Activated T-cell treated with anti-CD3 and anti-CD28 coated beads, Interleukin-2, amount 50 U/mL, for 72 hours (primary cell): Measurements from ENCODE around the gene RAB3IL1. TPM values are rescaled to one million over a fixed set of nuclear protein-coding genes. Genes with fewer than 3 reads are reported as not detected.

Experiments used
- ATAC-seq, 2 donors: fragments of 150-1000 bp; cut with Tn5 transposase; replicated peaks in 1 of 2; 2 replicates each; pipeline ENCODE4 v1.10.0; 2021; ENCODE audit warnings: moderate library complexity in 2 of 2, mild to moderate bottlenecking in 1 of 2
- DNase-seq, 2 donors: peaks; one replicate each; pipeline ENCODE4 v3.0.0; 2021 to 2022; ENCODE audit warnings: mixed read lengths in 1 of 2
- H3K27ac Mint-ChIP-seq: one replicate; pipeline ENCODE4 v1.8.0; 2022; ENCODE audit warnings: mild to moderate bottlenecking, moderate library complexity, mixed read lengths
- H3K27me3 Mint-ChIP-seq: one replicate; pipeline ENCODE4 v1.8.0; 2022; ENCODE audit warnings: low read depth, mixed read lengths
- H3K36me3 Mint-ChIP-seq, 2 donors: one replicate each; pipeline ENCODE4 v1.8.0; 2022; ENCODE audit warnings: mixed read lengths in 2 of 2, mild to moderate bottlenecking in 1 of 2; ENCODE audit not compliant: insufficient read depth in 2 of 2
- H3K4me1 Mint-ChIP-seq: one replicate; pipeline ENCODE4 v1.8.0; 2022; ENCODE audit warnings: low read depth, mixed read lengths
- H3K4me3 Mint-ChIP-seq, 2 donors: one replicate each; pipeline ENCODE4 v1.8.0; 2022; ENCODE audit warnings: mild to moderate bottlenecking in 2 of 2, mixed read lengths in 2 of 2, moderate library complexity in 2 of 2
- H3K9me3 Mint-ChIP-seq, 2 donors: one replicate each; pipeline ENCODE4 v1.8.0; 2022; ENCODE audit warnings: mixed read lengths in 2 of 2
- total RNA-seq, 2 donors: library from RNA; stranded (reverse); gene quantifications; one replicate each; pipeline ENCODE4 v1.2.3, GENCODE V29; 2022

Gene RAB3IL1
- total RNA-seq, 2 donors from 2014 or later = 0.34 to 0.49 TPM

DNA sequence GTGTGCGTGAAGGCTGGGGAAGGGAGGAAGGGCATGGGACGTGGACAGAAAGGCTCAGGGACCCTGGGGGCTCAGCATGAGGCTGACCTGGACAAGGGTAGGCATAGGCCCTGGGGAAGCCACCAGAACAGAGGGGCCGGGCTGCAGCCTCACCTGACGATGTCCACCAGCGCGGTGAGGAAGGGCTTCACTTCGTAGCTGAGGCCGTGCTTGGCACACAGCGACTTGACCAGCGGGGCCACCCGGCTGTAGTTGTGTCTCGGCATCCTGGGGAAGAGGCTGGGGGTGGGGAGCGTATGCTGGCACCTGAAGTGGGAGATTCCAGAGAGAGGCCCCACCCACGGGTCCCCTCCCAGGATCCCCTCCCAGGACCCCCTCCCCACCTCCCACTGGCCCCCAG is 41.7 kb downstream of the RAB3IL1 start:
- Mint-ChIP-seq H3K9me3 (no peaks in the 10 kb centered on the region), H3K36me3 (no peaks in the 10 kb centered on the region), H3K27me3 (no peaks in the 10 kb centered on the region), H3K4me3 (no peak overlapping the region), H3K27ac (no peak overlapping the region), H3K4me1 (peaks cover 5% of the 10 kb centered on the region)
- DNase-seq = no peak
- ATAC-seq = no peak

DNA sequence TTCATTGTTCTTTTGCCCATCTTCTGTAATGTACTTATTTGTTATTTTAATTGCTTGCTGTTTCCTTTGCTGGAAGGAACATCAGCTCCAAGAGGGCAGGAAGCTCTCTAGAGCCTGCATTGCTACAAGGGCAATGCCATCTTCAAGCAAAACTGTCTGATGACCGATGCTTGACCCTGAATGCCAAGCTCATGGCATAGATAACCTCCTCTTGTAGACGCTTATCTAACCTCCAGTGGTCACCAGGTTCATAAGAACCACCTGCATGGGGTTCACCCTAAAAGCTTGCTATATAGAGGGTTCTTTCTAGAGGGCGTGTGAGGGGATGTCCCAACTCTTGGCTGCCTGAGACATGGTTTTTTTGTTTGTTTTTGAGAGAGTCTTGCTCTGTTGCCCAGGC is 42.5 kb downstream of the RAB3IL1 start:
- H3K9me3 Mint-ChIP-seq = no peaks in the 10 kb centered on the region
- no peaks in the 10 kb centered on the region for H3K36me3 Mint-ChIP-seq
- ATAC-seq (no peak), DNase-seq (no peak)
- no peak overlapping the region for H3K27ac Mint-ChIP-seq
- peaks cover 5% of the 10 kb centered on the region for H3K4me1 Mint-ChIP-seq
- no peak overlapping the region for H3K4me3 Mint-ChIP-seq
- no peaks in the 10 kb centered on the region for H3K27me3 Mint-ChIP-seq

DNA sequence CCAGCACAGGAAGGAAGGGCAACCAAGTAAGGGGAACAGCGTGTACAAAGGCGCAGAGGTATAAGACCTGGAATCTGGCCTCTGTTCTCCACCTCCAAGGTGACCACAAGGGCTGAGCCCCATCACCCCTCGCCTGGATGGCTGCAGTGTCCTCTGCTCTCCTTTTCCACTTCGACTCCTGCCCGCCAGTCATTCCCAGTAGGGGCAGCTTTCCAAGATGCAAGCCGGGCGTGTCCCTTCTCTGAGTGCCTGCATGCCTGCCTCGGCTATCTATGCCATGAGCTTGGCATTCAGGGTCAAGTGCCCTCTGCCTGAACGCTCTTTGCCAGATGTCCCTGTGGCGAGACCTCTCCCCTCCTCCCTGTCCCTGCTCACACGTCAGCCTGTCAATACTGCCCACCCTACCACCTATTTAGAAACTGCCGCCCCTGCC is 43.0 kb downstream of the RAB3IL1 start:
- Mint-ChIP-seq H3K27me3 (no peaks in the 10 kb centered on the region), H3K9me3 (no peaks in the 10 kb centered on the region), H3K4me3 (no peak overlapping the region), H3K36me3 (no peaks in the 10 kb centered on the region), H3K27ac (no peak overlapping the region), H3K4me1 (peaks cover 5% of the 10 kb centered on the region)
- ATAC-seq (no peak), DNase-seq (no peak)

DNA sequence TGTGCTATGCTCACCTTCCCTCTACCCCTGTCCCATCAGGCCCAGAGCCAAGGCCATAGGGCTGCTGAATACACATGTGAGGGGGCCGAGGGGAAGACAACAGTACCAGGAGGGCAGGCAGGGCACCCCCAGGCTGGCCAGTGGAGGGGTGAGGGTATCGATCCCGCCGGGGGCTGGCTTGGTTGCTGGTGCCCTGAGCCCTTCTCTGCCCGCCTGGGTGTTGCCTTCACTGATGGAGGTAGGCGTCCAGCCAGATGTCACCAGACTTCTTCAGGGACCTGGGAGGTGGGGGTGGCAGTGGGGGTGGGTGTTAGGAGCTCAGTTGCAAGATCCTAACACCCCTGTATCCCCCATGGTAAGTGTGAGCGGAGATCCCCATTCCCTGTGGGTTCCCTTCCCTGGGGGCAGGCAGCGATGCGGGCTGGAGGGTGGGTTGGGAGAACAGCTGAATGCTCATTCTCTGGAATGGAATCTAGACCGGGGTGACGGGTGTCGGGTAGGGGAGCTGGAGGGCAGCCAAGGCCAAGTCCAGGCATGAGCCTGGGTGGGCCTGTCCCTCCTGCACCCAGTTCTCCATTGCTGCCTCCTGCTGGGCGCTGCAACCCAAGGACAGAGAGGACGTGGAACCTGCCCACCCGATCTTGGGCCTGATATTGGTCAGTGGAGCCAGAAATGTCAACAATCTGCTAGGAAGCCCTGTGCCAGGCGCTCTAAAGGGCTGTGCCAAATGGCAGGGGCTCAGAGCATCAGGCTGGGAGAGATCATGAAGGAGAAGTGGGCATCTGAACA is 43.6 kb downstream of the RAB3IL1 start:
- peaks cover 5% of the 10 kb centered on the region for H3K4me1 Mint-ChIP-seq
- H3K4me3 Mint-ChIP-seq = no peak overlapping the region
- H3K36me3 Mint-ChIP-seq = no peaks in the 10 kb centered on the region
- no peak overlapping the region for H3K27ac Mint-ChIP-seq
- ATAC-seq (no peak), DNase-seq (no peak)
- no peaks in the 10 kb centered on the region for H3K27me3 Mint-ChIP-seq
- H3K9me3 Mint-ChIP-seq = no peaks in the 10 kb centered on the region

DNA sequence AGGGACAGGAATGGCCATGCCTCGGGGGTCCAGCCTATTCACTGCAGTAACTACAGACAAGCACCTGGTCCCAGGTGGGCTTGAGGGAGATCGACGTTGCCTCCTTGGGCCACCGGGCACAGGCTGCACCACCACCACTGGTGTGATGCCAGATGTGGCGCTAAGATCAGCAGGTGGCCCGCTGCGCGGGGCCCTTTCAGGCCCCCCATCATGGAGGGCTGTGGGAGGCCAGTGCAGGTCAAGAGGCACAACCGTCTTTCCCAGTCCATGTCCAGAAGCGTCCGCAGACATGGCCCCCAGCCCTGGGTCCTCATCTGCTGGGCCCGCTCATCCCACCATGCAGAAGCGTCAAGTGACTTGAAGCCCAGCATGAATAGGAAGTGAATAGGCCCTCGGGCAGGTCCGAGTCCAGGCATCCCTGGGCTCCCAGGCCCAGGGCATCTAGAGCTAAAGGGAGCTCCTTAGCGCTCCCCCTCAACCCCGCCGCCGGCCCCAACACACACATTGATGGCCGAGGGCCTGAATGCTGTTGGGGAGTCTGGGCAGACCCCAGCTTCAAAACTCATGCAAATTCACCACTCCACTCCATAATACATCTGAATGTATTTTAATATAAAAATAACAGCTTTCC is 44.3 kb downstream of the RAB3IL1 start:
- ATAC-seq = no peak
- Mint-ChIP-seq H3K27ac (no peak overlapping the region), H3K4me3 (no peak overlapping the region), H3K4me1 (peaks cover 5% of the 10 kb centered on the region), H3K36me3 (no peaks in the 10 kb centered on the region), H3K27me3 (no peaks in the 10 kb centered on the region), H3K9me3 (no peaks in the 10 kb centered on the region)
- no peak for DNase-seq

DNA sequence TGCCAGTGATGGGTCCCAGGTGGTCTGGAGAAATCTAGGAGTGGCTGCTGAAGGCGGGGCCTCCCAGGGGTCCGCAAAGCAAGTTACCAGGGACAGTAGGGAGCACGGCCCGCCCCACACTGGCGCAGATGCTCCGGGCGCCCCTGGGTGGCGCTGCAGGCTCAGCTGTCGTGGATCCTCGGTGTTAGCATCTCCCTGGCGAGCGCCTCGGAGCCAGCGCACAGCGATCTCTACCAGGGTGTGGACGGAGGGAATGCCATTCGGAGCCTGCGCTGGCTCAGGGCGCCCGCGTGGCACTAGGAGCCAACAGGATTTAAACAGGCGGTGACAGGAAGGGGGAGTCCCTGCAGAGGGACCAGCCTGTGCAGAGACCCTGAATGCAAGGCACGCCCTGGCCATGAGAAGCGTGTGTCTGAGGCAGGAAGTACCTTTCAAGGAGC is 46.2 kb downstream of the RAB3IL1 start:
- no peak overlapping the region for H3K27ac Mint-ChIP-seq
- no peaks in the 10 kb centered on the region for H3K9me3 Mint-ChIP-seq
- ATAC-seq = peak; percentile 94 to 98
- peaks cover 5% of the 10 kb centered on the region for H3K4me1 Mint-ChIP-seq
- no peaks in the 10 kb centered on the region for H3K27me3 Mint-ChIP-seq
- H3K36me3 Mint-ChIP-seq = no peaks in the 10 kb centered on the region
- peak overlapping the region; percentile 75 to 82 for H3K4me3 Mint-ChIP-seq
- DNase-seq = peak; percentile 76 to 82

DNA sequence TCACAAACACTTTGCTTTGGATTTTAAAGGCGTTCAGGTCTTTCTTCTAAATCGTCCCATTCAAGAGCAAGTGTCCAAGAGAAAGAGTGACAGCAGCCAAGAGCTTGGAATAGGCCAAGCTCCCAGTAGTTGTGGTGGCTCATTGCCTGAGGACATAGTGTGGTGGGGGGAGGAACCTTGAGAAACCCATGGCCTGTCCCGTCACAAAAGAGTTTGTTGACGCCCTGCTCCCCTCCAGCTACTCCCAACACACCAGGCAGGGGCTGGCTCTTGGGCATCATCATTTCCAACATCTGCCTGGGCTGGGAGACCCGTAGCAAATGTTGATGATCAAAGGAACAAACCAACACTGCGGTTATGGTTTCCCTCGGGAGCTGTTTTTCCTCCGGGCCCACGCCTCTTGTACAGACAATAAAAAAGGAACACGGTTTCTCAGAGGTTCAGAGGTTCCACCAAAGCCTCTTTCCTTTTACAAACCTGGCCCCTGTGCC is 46.8 kb downstream of the RAB3IL1 start:
- Mint-ChIP-seq H3K36me3 (no peaks in the 10 kb centered on the region), H3K4me1 (peaks cover 5% of the 10 kb centered on the region), H3K27me3 (no peaks in the 10 kb centered on the region), H3K27ac (no peak overlapping the region), H3K9me3 (no peaks in the 10 kb centered on the region), H3K4me3 (no peak overlapping the region)
- DNase-seq (no peak), ATAC-seq (no peak)

DNA sequence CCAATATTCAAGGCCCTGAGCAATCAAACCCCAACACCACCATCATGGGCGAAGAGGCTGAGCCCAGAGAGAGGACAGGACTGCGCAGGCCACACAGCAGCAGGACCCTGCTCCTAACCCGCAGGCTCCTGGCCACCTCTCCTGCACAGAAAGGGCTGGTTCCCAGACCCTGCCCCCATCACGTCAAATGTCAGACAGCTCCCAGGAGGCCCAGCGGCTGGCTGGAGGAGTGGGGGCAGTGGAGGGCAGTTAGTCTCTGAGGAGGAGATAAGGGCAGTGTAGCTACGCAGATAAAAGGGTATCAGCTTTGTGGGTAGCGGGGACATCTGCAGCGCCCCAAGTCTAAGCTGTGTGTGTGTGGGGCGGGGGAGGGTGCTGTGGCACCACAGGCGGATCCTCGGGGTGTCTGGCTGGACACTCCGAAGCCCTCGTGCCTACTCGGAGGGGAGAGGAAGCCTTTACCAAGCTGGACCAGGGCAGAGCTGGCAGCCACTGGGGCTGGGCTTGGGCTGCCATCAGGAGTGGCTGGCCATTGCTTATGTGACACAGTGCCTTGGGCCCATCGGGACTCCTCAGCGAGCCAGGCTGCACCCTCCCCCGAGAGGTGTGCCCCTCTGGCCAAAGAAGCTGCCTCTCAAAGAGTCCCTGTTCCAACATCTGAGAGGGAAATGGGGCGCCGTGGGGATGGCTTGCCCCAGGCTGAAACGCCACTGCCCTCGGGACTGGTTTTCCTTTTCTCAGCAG is 47.5 kb downstream of the RAB3IL1 start:
- Mint-ChIP-seq H3K4me3 (no peak overlapping the region), H3K4me1 (peaks cover 5% of the 10 kb centered on the region), H3K27ac (no peak overlapping the region), H3K27me3 (no peaks in the 10 kb centered on the region), H3K9me3 (no peaks in the 10 kb centered on the region), H3K36me3 (no peaks in the 10 kb centered on the region)
- no peak for ATAC-seq
- no peak for DNase-seq

DNA sequence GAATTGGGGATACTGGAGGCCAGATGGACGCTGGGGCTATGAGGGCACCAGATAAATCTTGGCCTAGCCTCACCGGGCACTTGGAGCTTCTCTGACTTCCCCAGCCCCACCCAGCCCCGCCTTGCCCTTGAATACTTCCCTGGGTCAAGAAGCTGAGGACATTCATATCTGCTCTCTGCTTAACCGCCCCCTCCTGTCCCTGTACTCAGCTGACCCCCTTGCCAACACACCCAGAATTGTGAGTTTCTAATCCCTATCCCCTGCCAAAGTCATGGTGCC is 48.0 kb downstream of the RAB3IL1 start:
- H3K36me3 Mint-ChIP-seq = no peaks in the 10 kb centered on the region
- no peak overlapping the region for H3K4me3 Mint-ChIP-seq
- DNase-seq (no peak), ATAC-seq (no peak)
- H3K4me1 Mint-ChIP-seq = peaks cover 5% of the 10 kb centered on the region
- no peak overlapping the region for H3K27ac Mint-ChIP-seq
- no peaks in the 10 kb centered on the region for H3K27me3 Mint-ChIP-seq
- no peaks in the 10 kb centered on the region for H3K9me3 Mint-ChIP-seq

DNA sequence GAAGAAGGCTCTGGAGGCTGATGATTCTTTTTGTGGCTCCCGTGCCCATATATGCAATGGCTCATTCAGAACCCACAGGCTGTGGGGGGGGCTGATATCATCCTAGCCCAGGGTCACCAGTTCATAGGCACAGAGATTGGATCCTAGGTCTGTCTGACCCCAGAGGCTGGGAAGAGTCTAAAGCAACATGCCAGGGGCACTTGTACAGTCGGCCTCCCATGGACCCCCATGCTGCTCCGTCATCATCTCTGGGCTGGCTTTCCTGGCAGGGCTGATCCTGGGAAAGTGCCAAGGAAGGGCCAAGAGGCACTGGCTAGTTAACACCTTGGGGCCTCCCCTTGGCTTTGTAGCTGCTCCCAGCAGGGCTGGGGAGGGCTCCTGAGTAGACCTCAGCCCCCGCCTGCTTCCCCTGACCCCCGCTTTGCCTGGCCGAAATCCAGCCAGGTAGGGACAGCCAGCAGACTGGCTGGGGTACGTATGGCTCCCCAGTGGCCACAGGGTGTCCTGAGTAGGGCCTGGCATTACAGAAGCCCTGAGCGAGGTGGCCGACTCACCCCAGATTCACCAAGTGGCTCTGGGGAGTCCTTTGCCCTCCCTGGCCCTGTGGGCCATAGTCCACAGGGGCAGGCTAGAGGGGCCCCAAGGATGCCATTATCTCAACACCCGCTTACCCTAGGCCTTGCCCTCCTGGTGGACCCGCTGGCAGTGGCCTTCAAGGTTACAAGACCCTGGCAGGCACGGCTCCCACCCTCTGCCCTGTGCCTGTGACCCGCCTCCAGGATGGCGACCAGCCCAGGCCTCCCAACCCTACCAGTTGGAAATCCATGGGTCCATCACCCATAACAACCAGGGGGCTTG is 48.6 kb downstream of the RAB3IL1 start:
- ATAC-seq (no peak), DNase-seq (no peak)
- Mint-ChIP-seq H3K4me3 (no peak overlapping the region), H3K4me1 (peaks cover 5% of the 10 kb centered on the region), H3K36me3 (no peaks in the 10 kb centered on the region), H3K27ac (no peak overlapping the region), H3K27me3 (no peaks in the 10 kb centered on the region), H3K9me3 (no peaks in the 10 kb centered on the region)

DNA sequence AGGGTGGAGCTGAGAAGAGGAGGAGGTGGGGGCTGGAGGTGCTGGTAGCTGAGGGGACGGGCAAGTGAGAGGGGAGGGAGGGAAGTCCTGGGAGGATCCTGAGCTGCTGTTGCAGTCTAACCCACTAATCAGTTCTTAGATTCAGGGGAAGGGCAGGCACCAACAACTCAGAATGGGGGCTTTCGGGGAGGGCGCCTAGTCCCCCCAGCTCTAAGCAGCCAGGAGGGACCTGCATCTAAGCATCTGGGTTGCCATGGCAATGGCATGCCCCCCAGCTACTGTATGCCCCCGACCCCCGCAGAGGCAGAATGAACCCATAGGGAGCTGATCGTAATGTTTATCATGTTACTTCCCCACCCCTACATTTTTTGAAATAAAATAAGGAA is 50.4 kb downstream of the RAB3IL1 start:
- Mint-ChIP-seq H3K27me3 (no peaks in the 10 kb centered on the region), H3K4me3 (no peak overlapping the region), H3K27ac (no peak overlapping the region), H3K36me3 (no peaks in the 10 kb centered on the region), H3K9me3 (no peaks in the 10 kb centered on the region), H3K4me1 (peaks cover 5% of the 10 kb centered on the region)
- ATAC-seq (no peak), DNase-seq (no peak)

DNA sequence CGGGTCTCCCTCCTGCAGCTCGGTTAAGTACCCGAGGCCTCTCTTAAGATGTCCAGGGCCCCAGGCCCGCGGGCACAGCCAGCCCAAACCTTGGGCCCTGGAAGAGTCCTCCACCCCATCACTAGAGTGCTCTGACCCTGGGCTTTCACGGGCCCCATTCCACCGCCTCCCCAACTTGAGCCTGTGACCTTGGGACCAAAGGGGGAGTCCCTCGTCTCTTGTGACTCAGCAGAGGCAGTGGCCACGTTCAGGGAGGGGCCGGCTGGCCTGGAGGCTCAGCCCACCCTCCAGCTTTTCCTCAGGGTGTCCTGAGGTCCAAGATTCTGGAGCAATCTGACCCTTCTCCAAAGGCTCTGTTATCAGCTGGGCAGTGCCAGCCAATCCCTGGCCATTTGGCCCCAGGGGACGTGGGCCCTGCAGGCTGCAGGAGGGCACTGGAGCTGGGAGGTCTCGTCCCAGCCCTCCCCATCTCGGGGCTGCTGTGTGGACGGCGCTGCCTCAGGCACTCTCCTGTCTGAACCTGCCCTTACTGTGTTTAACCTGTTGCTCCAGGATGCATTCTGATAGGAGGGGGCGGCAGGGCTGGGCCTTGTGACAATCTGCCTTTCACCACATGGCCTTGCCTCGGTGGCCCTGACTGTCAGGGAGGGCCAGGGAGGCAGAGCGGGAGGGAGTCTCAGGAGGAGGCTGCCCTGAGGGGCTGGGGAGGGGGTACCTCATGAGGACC is 51.0 kb downstream of the RAB3IL1 start:
- peaks cover 4% of the 10 kb centered on the region for H3K4me1 Mint-ChIP-seq
- peaks cover 0 to 2% of the 10 kb centered on the region in 2 donors for H3K36me3 Mint-ChIP-seq
- no peak for DNase-seq
- ATAC-seq = no peak
- H3K27ac Mint-ChIP-seq = no peak overlapping the region
- H3K9me3 Mint-ChIP-seq = no peaks in the 10 kb centered on the region
- no peak overlapping the region for H3K4me3 Mint-ChIP-seq
- H3K27me3 Mint-ChIP-seq = no peaks in the 10 kb centered on the region
